Endothelial cell of umbilical vein (primary cell): ENCODE data around the gene GTF2B. TPM values are rescaled to one million over a fixed set of nuclear protein-coding genes. Genes with fewer than 3 reads are reported as not detected.
A peak's percentile ranks its signal among the peaks of the same experiment; 100 is the strongest.

ENCODE experiments used
- BruUV-seq: library from RNA; stranded (reverse); fragments of 400-500 nt; replicated peaks from 2 replicates; lab custom pipeline; 2021; lab: Mats Ljungman, UMichigan
- CTCF ChIA-PET: fragments of 300-600, 350-600 bp; sonication (Branson Sonifier 250); formaldehyde crosslinking; loops from one replicate; lab custom pipeline; 2021; ENCODE audit warnings: antibody characterized with exemption, inconsistent platforms; lab: Charles Lee
- POLR2A ChIA-PET: fragments of 300-600, 350-600 bp; sonication (Branson Sonifier 250); formaldehyde crosslinking; loops from one replicate; lab custom pipeline; 2021; ENCODE audit warnings: antibody characterized with exemption, inconsistent platforms; lab: Charles Lee
- DNase-seq: peaks from one replicate; pipeline ENCODE4 v3.0.0-alpha.2; 2011; ENCODE audit warnings: low read depth, low spot score
- FAIRE-seq: peaks from 2 replicates; lab custom pipeline; 2011; peaks lifted over from hg19 to GRCh38; lab: Jason Lieb, UNC
- H2AFZ ChIP-seq: 2 replicates; pipeline ENCODE4 v1.6.0; 2012; ENCODE audit warnings: low read depth, low read length, control low read depth, inconsistent platforms
- H3K27ac ChIP-seq: 2 replicates; pipeline ENCODE4 v1.5.1; 2011; ENCODE audit warnings: low read depth, mild to moderate bottlenecking, control low read depth, low read length, moderate library complexity; ENCODE audit not compliant: insufficient read depth
- H3K27me3 ChIP-seq, 2 experiments: 2 replicates each; pipeline versions ENCODE4 v1.6.0 to v1.6.1; 2011; ENCODE audit warnings: low read length in 2 of 2, mixed read lengths in 1 of 2; ENCODE audit not compliant: control insufficient read depth in 2 of 2, insufficient read depth in 2 of 2
- H3K36me3 ChIP-seq, 2 experiments: 2 replicates in 1 of 2; 3 replicates in 1 of 2; pipeline ENCODE4 v1.5.1; 2011; ENCODE audit warnings: low read length in 2 of 2, mild to moderate bottlenecking in 1 of 2, moderate library complexity in 1 of 2; ENCODE audit not compliant: control insufficient read depth in 2 of 2, insufficient read depth in 2 of 2; ENCODE audit errors: extremely low read depth in 1 of 2
- H3K4me1 ChIP-seq: 3 replicates; pipeline ENCODE4 v1.5.1; 2011; ENCODE audit warnings: mild to moderate bottlenecking, low read length; ENCODE audit not compliant: control insufficient read depth, insufficient read depth; ENCODE audit errors: extremely low read depth
- H3K4me2 ChIP-seq: 2 replicates; pipeline ENCODE4 v1.6.1; 2011; ENCODE audit warnings: low read length, control low read depth, mixed read lengths; ENCODE audit not compliant: insufficient read depth
- H3K4me3 ChIP-seq, 3 experiments: fragments of 200-600 bp in 1 of 3; sonication (generic), shearing (Covaris generic) in 1 of 3; replicated peaks in 1 of 3; 2 replicates each; pipeline ENCODE4 v1.5.1; 2011 to 2016; ENCODE audit warnings: control low read depth in 3 of 3, low read length in 3 of 3, mild to moderate bottlenecking in 2 of 3, inconsistent platforms in 1 of 3, low read depth in 1 of 3, moderate library complexity in 1 of 3; ENCODE audit not compliant: insufficient read depth in 1 of 3
- H3K79me2 ChIP-seq: 2 replicates; pipeline ENCODE4 v1.6.0; 2012; ENCODE audit warnings: low read length, inconsistent platforms; ENCODE audit not compliant: control insufficient read depth, insufficient read depth
- H3K9ac ChIP-seq: replicated peaks from 2 replicates; pipeline ENCODE3; 2011; ENCODE audit warnings: low read length, control low read depth; ENCODE audit not compliant: insufficient read depth; ENCODE audit errors: extremely low read depth
- H3K9me1 ChIP-seq: replicated peaks from 3 replicates; pipeline ENCODE4 v1.6.0; 2011; ENCODE audit warnings: mild to moderate bottlenecking, low read length; ENCODE audit not compliant: control insufficient read depth, insufficient read depth; ENCODE audit errors: extremely low read depth
- H3K9me3 ChIP-seq: replicated peaks from 2 replicates; pipeline ENCODE4 v1.5.1; 2012; ENCODE audit warnings: low read length, inconsistent platforms; ENCODE audit not compliant: control insufficient read depth, insufficient read depth
- H4K20me1 ChIP-seq: replicated peaks from 2 replicates; pipeline ENCODE3; 2011; ENCODE audit warnings: mild to moderate bottlenecking, low read length; ENCODE audit not compliant: control insufficient read depth, insufficient read depth; ENCODE audit errors: extremely low read depth
- EZH2 ChIP-seq: IDR thresholded peaks from 2 replicates; pipeline ENCODE4 v1.6.1; 2012; ENCODE audit warnings: borderline replicate concordance, low read depth, mild to moderate bottlenecking, moderate library complexity, low read length, inconsistent platforms; ENCODE audit not compliant: severe bottlenecking
- FOS ChIP-seq: IDR thresholded peaks from 2 replicates; pipeline ENCODE4 v1.6.1; 2011; ENCODE audit warnings: mild to moderate bottlenecking, low read length, moderate library complexity, borderline replicate concordance; ENCODE audit not compliant: insufficient read depth
- GATA2 ChIP-seq: IDR thresholded peaks from 2 replicates; pipeline ENCODE4 v1.7.0; 2011; ENCODE audit warnings: low read depth, mild to moderate bottlenecking, moderate library complexity, mixed read lengths, low read length; ENCODE audit not compliant: insufficient read length, insufficient read depth
- JUN ChIP-seq: IDR thresholded peaks from 2 replicates; pipeline ENCODE4 v1.6.1; 2011; ENCODE audit warnings: borderline replicate concordance, low read depth; ENCODE audit not compliant: insufficient read length, insufficient read depth
- MAX ChIP-seq: IDR thresholded peaks from 2 replicates; pipeline ENCODE4 v1.6.1; 2011; ENCODE audit not compliant: insufficient read depth, insufficient read length
- MYC ChIP-seq: IDR thresholded peaks from one replicate; pipeline ENCODE4 v1.6.1; 2011; ENCODE audit warnings: mild to moderate bottlenecking, low read depth, low read length
- POLR2A ChIP-seq: IDR thresholded peaks from 2 replicates; pipeline ENCODE4 v1.6.1; 2012; ENCODE audit warnings: low read depth, mild to moderate bottlenecking, control low read depth, low read length
- POLR2AphosphoS5 ChIP-seq: IDR thresholded peaks from 2 replicates; pipeline ENCODE4 v1.6.1; 2012; ENCODE audit warnings: low read depth, mild to moderate bottlenecking, control low read depth, low read length, moderate library complexity; ENCODE audit not compliant: insufficient read depth
- dilution Hi-C: fragments of 300-500 bp; cut with MboI; formaldehyde crosslinking; loops from one replicate; pipeline ENCODE4 v1.15.0; 2019; ENCODE audit warnings: low sequenced_read_pairs; ENCODE audit not compliant: extremely low pct_ligation_motif_present
- intact Hi-C: fragments of 100-400 bp; cut with micrococcal nuclease; formaldehyde crosslinking; loops from one replicate; pipeline ENCODE4 v1.10.0; 2022
- polyA plus RNA-seq, 4 experiments: library from polyadenylated mRNA; depleted of rRNA in 3 of 4; stranded (reverse) in 3 of 4; unstranded in 1 of 4; fragments of >200 nt; gene quantifications; 2 replicates each; pipeline versions ENCODE4 v1.2.1 to v1.2.3, GENCODE V29; 2011 to 2012; ENCODE audit warnings: missing spikeins in 1 of 4
- total RNA-seq: library from RNA; stranded (reverse); gene quantifications from 2 replicates; pipeline ENCODE4 v1.2.3, GENCODE V29; 2021
- TF ChIP-seq, protein P1 (sequence below), 2 donors: IDR thresholded peaks; 1 replicate in 1 of 2; 2 replicates in 1 of 2; pipeline ENCODE4 v1.5.1; 2011; ENCODE audit warnings: low read length in 2 of 2, mild to moderate bottlenecking in 2 of 2, moderate library complexity in 2 of 2, control low read depth in 1 of 2, inconsistent platforms in 1 of 2, low read depth in 1 of 2; ENCODE audit not compliant: insufficient read depth in 1 of 2; ENCODE audit errors: extremely low read depth in 1 of 2

GTF2B gene
- total and polyA plus RNA-seq, 2 donors (not counting 3 experiments of a cell fraction or from before 2014, with no cell fraction given), result 19.8 to 20.0 TPM

GRCh38 chr1:88892357-88892877 is 1.1 kb upstream of the GTF2B start:
- no TSS peak for BruUV-seq

GRCh38 chr1:88891951-88892340 is 579 bp upstream of the GTF2B start:
- no peak overlapping the region for H3K27ac ChIP-seq
- intact Hi-C loops, result loop anchor here (1.0 kb wide), 1 partner anchor 208 kb away; the partner anchor contains the start of gene PKN2
- H3K36me3 ChIP-seq, result peaks cover 0 to 2% of the 10 kb centered on the region in 2 experiments
- H3K4me2 ChIP-seq, result peak overlapping the region; percentile 54
- DNase-seq, result no peak
- ChIA-PET CTCF (interaction anchor here (1.5 kb wide), 2 partner anchors 191 to 236 kb away, joined by 4 read pairs; no protein-coding TSS in a partner anchor), POLR2A (interaction anchor here (0.5 to 1.5 kb wide), 2 partner anchors 27 to 33 kb away, joined by 6 read pairs; no protein-coding TSS in a partner anchor)
- peaks cover 7% of the 10 kb centered on the region for H3K4me1 ChIP-seq
- no TSS peak for BruUV-seq
- peak overlapping the region in 2 of 3 experiments; percentile 81 to 91 for H3K4me3 ChIP-seq
- TF ChIP-seq, protein P1, sequence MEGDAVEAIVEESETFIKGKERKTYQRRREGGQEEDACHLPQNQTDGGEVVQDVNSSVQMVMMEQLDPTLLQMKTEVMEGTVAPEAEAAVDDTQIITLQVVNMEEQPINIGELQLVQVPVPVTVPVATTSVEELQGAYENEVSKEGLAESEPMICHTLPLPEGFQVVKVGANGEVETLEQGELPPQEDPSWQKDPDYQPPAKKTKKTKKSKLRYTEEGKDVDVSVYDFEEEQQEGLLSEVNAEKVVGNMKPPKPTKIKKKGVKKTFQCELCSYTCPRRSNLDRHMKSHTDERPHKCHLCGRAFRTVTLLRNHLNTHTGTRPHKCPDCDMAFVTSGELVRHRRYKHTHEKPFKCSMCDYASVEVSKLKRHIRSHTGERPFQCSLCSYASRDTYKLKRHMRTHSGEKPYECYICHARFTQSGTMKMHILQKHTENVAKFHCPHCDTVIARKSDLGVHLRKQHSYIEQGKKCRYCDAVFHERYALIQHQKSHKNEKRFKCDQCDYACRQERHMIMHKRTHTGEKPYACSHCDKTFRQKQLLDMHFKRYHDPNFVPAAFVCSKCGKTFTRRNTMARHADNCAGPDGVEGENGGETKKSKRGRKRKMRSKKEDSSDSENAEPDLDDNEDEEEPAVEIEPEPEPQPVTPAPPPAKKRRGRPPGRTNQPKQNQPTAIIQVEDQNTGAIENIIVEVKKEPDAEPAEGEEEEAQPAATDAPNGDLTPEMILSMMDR (IDR thresholded peaks at IDR 0.05; ENCODE audit: extremely low read depth in 1 of 2, insufficient read depth in 1 of 2, low read depth in 1 of 2, low read length in 2 of 2), result no peak
- no peak for TF ChIP-seq GATA2
- TF ChIP-seq MYC, result no peak
- no peak for TF ChIP-seq EZH2
- no peak for TF ChIP-seq POLR2A
- TF ChIP-seq POLR2AphosphoS5, result no peak
- no peak for TF ChIP-seq FOS
- TF ChIP-seq JUN, result no peak
- no peak for TF ChIP-seq MAX
- dilution Hi-C loops, result no loop called here
- peaks cover 1 to 2% of the 10 kb centered on the region in 2 experiments for H3K27me3 ChIP-seq
- H2AFZ ChIP-seq, result peak overlapping the region; percentile 24
- H3K79me2 ChIP-seq, result peaks cover 35% of the 10 kb centered on the region
- H4K20me1 ChIP-seq, result no peaks in the 10 kb centered on the region
- H3K9ac ChIP-seq, result peak overlapping the region; percentile 69
- H3K9me1 ChIP-seq, result no peaks in the 10 kb centered on the region
- H3K9me3 ChIP-seq, result no peaks in the 10 kb centered on the region
- FAIRE-seq, result no peak

More at GRCh38 chr1:88892357-88892877, 1.1 kb upstream of the GTF2B start:
- intact Hi-C loops, result no loop called here
- no peak overlapping the region for H3K27ac ChIP-seq
- POLR2A ChIA-PET, result no interaction called here
- H2AFZ ChIP-seq, result peak overlapping the region; percentile 24
- peaks cover 2 to 5% of the 10 kb centered on the region in 2 experiments for H3K27me3 ChIP-seq
- peaks cover 35% of the 10 kb centered on the region for H3K79me2 ChIP-seq
- dilution Hi-C loops, result no loop called here
- peak; percentile 53 for DNase-seq
- H3K9me3 ChIP-seq, result no peaks in the 10 kb centered on the region
- peak overlapping the region in 2 of 3 experiments; percentile 18 to 91 for H3K4me3 ChIP-seq
- no peaks in the 10 kb centered on the region for H4K20me1 ChIP-seq
- CTCF ChIA-PET, result no interaction called here
- H3K36me3 ChIP-seq, result no peaks in the 10 kb centered on the region
- TF ChIP-seq JUN, result no peak
- no peak for TF ChIP-seq MYC
- no peak for TF ChIP-seq GATA2
- no peaks in the 10 kb centered on the region for H3K9me1 ChIP-seq
- peak overlapping the region; percentile 54 for H3K4me2 ChIP-seq
- no peak overlapping the region for H3K9ac ChIP-seq
- no peak for FAIRE-seq
- peaks cover 7% of the 10 kb centered on the region for H3K4me1 ChIP-seq
